ENCODE results near the gene UNC79. TPM values are rescaled to one million over a fixed set of nuclear protein-coding genes. Genes with fewer than 3 reads are reported as not detected.

The UNC79 gene
- total RNA-seq, 4 donors from 2014 or later: 0.06 to 0.24 (median 0.19) TPM; not detected in 1

GRCh38 chr14:93571275-93571674, 140.5 kb downstream of the UNC79 start:
- ATAC-seq (ENCODE audit: low FRiP score) (no peak), DNase-seq (ENCODE audit: low spot score) (no peak)
- TF ChIP-seq CTCF (IDR thresholded peaks at IDR 0.05): no peak

DNA sequence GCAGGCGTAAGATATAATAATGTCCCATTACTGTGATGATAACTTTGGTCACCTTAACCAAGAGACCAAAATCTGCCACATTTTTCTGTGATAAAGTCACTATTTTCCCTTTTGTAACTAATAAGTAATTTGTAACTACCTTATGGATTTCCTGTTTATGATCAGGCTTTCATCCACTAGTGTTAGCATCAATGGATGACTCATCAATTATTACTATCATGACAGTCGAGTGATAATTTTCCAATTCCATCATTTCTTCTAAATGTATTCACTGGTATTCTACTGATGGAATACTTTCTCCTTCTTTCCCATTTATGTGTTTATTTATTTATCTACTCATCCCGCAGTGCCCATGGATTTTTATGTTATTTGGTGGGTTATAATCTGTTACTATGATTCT, 148.4 kb downstream of the UNC79 start:
- DNase-seq (ENCODE audit: low spot score) (no peak), ATAC-seq (ENCODE audit: low FRiP score) (no peak)
- no peak for TF ChIP-seq CTCF (IDR thresholded peaks at IDR 0.05)

GRCh38 chr14:93582516-93582915, 151.8 kb downstream of the UNC79 start:
- no peak for DNase-seq (ENCODE audit: low spot score)
- no peak for TF ChIP-seq CTCF (IDR thresholded peaks at IDR 0.05)
- no peak for ATAC-seq (ENCODE audit: low FRiP score)

DNA sequence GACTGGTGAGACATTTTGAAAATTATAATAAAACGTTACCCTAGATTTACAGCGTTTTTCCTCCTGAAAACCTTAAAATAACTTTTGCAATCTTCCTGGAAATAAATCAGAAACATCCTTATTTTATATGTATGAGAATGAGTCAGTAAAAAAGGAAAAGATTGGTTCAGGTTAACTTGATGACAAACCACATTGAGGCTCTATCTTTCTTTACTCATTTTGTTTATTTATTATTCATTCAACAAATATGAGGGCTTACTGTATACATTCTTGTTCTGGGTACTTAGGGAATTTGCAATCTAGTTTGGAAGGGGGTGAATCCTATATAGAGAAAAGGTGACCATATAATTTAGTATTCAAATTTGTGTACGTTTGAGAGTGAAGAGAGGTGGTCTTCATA, 156.6 kb downstream of the UNC79 start:
- TF ChIP-seq CTCF (IDR thresholded peaks at IDR 0.05): no peak
- DNase-seq (ENCODE audit: low spot score): no peak
- no peak for ATAC-seq (ENCODE audit: low FRiP score)

- ATAC-seq (ENCODE audit: low FRiP score) (no peak), DNase-seq (ENCODE audit: low spot score) (no peak)
- no peak for TF ChIP-seq CTCF (IDR thresholded peaks at IDR 0.05)
Observed at GRCh38 chr14:93591506-93591905, 160.8 kb downstream of the UNC79 start.

GRCh38 chr14:93592786-93593185, 162.0 kb downstream of the UNC79 start:
- no peak for ATAC-seq (ENCODE audit: low FRiP score)
- no peak for DNase-seq (ENCODE audit: low spot score)
- no peak for TF ChIP-seq CTCF (IDR thresholded peaks at IDR 0.05)

DNA sequence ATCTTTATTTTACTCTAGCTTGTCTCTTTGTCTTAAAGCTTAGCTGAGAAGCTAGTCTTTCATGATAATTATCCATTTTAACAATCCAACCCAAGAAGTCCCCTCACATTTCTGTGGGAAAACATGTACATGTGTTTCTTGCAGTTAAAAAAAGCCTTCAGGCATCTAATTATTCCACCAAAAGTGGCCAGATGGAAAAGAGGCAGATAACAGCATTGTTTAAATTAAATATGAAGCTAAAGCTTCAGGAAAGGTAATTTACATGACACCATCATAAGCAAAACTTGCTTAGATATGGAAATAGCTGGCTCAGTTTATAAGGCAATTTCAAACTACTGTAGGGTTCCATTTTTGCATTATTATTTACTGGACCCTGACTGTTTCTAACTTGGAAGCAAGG, 175.4 kb downstream of the UNC79 start:
- ATAC-seq (ENCODE audit: low FRiP score) (no peak), DNase-seq (ENCODE audit: low spot score) (no peak)
- no peak for TF ChIP-seq CTCF (IDR thresholded peaks at IDR 0.05)

Data from omental fat pad (tissue), 4 donors.